B cell (primary cell): ENCODE results near the gene CBX8. TPM values are rescaled to one million over a fixed set of nuclear protein-coding genes. Genes with fewer than 3 reads are reported as not detected.

Source experiments
- ATAC-seq: fragments of 200-7000 bp; cut with Tn5 transposase; one replicate; pipeline ENCODE4 v1.10.0; 2021; ENCODE audit warnings: low read depth, mild to moderate bottlenecking, moderate number of reproducible peaks, moderate library complexity
- CTCF ChIA-PET: fragments of 350-600 bp; sonication (Branson Sonifier 250); formaldehyde crosslinking; loops from one replicate; lab custom pipeline; 2021; ENCODE audit warnings: antibody characterized with exemption, inconsistent platforms; lab: Charles Lee
- POLR2A ChIA-PET: fragments of 350-600 bp; sonication (Branson Sonifier 250); formaldehyde crosslinking; loops from one replicate; lab custom pipeline; 2021; ENCODE audit warnings: antibody characterized with exemption; lab: Charles Lee
- DNase-seq: peaks from one replicate; pipeline ENCODE4 v3.0.0; 2013
- H2AFZ ChIP-seq: 2 replicates; pipeline ENCODE4 v1.6.1; 2012; ENCODE audit warnings: mild to moderate bottlenecking, low read depth, low read length; ENCODE audit not compliant: insufficient read depth, poor library complexity, severe bottlenecking
- H3K27ac ChIP-seq, 2 donors: 1 replicate in 1 of 2; 2 replicates in 1 of 2; pipeline ENCODE4 v1.5.1; 2012 to 2013; ENCODE audit warnings: low read length in 2 of 2, mild to moderate bottlenecking in 2 of 2, moderate library complexity in 1 of 2
- H3K27me3 ChIP-seq, 4 experiments: fragments of 200-600 bp in 1 of 4; sonication (generic) in 1 of 4; replicated peaks in 1 of 4; 1 replicate in 2 of 4; 2 replicates in 2 of 4; pipeline versions ENCODE4 v1.6.1 to v1.7.0; 2013 to 2016; ENCODE audit warnings: low read length in 3 of 4, mild to moderate bottlenecking in 2 of 4, mixed read lengths in 1 of 4, moderate library complexity in 1 of 4; ENCODE audit not compliant: insufficient read depth in 4 of 4, control insufficient read depth in 3 of 4; ENCODE audit errors: control extremely low read depth in 1 of 4
- H3K36me3 ChIP-seq, 2 experiments: replicated peaks in 1 of 2; 1 replicate in 1 of 2; 2 replicates in 1 of 2; pipeline versions ENCODE4 v1.6.1 to v1.7.1; 2013; ENCODE audit warnings: low read length in 1 of 2; ENCODE audit not compliant: insufficient read depth in 2 of 2, control insufficient read depth in 1 of 2; ENCODE audit errors: control extremely low read depth in 1 of 2, extremely low read depth in 1 of 2
- H3K4me1 ChIP-seq, 2 donors: fragments of 200-600 bp in 1 of 2; sonication (generic) in 1 of 2; 1 replicate in 1 of 2; 2 replicates in 1 of 2; pipeline versions ENCODE4 v1.5.1 to v1.6.1; 2013 to 2017; ENCODE audit warnings: low read length in 2 of 2; ENCODE audit not compliant: control insufficient read depth in 2 of 2, insufficient read depth in 2 of 2
- H3K4me2 ChIP-seq: replicated peaks from 2 replicates; pipeline ENCODE3; 2012; ENCODE audit warnings: mild to moderate bottlenecking, low read depth, low read length; ENCODE audit not compliant: poor library complexity, severe bottlenecking
- H3K4me3 ChIP-seq, 5 experiments: fragments of 200-600 bp in 1 of 5; sonication (generic) in 1 of 5; 1 replicate in 3 of 5; 2 replicates in 2 of 5; pipeline versions ENCODE4 v1.5.1 to v1.7.0; 2011 to 2016; ENCODE audit warnings: low read length in 4 of 5, mild to moderate bottlenecking in 4 of 5, low read depth in 2 of 5, control low read depth in 1 of 5, moderate library complexity in 1 of 5; ENCODE audit not compliant: insufficient read depth in 1 of 5; ENCODE audit errors: control extremely low read depth in 1 of 5, extremely low read depth in 1 of 5
- H3K79me2 ChIP-seq: fragments of 200-600 bp; sonication (generic); one replicate; pipeline ENCODE4 v1.6.0; 2016; ENCODE audit warnings: low read length; ENCODE audit not compliant: control insufficient read depth, insufficient read depth
- H3K9ac ChIP-seq: fragments of 200-600 bp; sonication (generic); 2 replicates; pipeline ENCODE4 v1.6.1; 2017; ENCODE audit warnings: mild to moderate bottlenecking, low read length, moderate library complexity
- H3K9me3 ChIP-seq, 3 donors: one replicate each; pipeline versions ENCODE4 v1.6.1 to v1.7.1; 2013; ENCODE audit warnings: low read length in 2 of 3; ENCODE audit not compliant: control insufficient read depth in 2 of 3, insufficient read depth in 1 of 3; ENCODE audit errors: control extremely low read depth in 1 of 3
- H4K20me1 ChIP-seq: 2 replicates; pipeline ENCODE4 v1.6.0; 2012; ENCODE audit warnings: mild to moderate bottlenecking, low read length; ENCODE audit not compliant: insufficient read depth, control insufficient read depth, poor library complexity, severe bottlenecking
- H3K27ac Mint-ChIP-seq: one replicate; pipeline ENCODE4 v1.8.0; 2021; ENCODE audit warnings: mixed read lengths
- H3K27me3 Mint-ChIP-seq: one replicate; pipeline ENCODE4 v1.8.0; 2021; ENCODE audit warnings: mixed read lengths
- H3K4me1 Mint-ChIP-seq: one replicate; pipeline ENCODE4 v1.8.0; 2021; ENCODE audit warnings: mixed read lengths
- H3K4me3 Mint-ChIP-seq: one replicate; pipeline ENCODE4 v1.8.0; 2021; ENCODE audit warnings: mixed read lengths
- H3K9me3 Mint-ChIP-seq: one replicate; pipeline ENCODE4 v1.8.0; 2022; ENCODE audit warnings: mixed read lengths; ENCODE audit not compliant: insufficient read depth
- EZH2 ChIP-seq: IDR thresholded peaks from 2 replicates; pipeline ENCODE4 v1.6.1; 2012; ENCODE audit warnings: borderline replicate concordance, low read depth, mild to moderate bottlenecking, moderate library complexity, low read length; ENCODE audit not compliant: insufficient read depth, poor library complexity, severe bottlenecking
- WGBS: methylation state at CpG from one replicate; pipeline ENCODE4 v1.1.5; 2013; ENCODE audit warnings: missing lambda C conversion rate; ENCODE audit not compliant: insufficient coverage; 5-methylcytosine and 5-hydroxymethylcytosine counted together
- intact Hi-C: fragments of 100-400 bp; cut with micrococcal nuclease; formaldehyde crosslinking; loops from one replicate; pipeline ENCODE4 v1.10.0; 2022
- polyA plus RNA-seq: library from polyadenylated mRNA; depleted of rRNA; stranded (reverse); fragments of >200 nt; gene quantifications from 2 replicates; pipeline ENCODE4 v1.2.3, GENCODE V29; 2012
- total RNA-seq, 2 donors: library from RNA; stranded (reverse); fragments of 120-200 nt in 1 of 2; gene quantifications; 1 replicate in 1 of 2; 2 replicates in 1 of 2; pipeline versions ENCODE4 v1.2.3 to v1.2.4, GENCODE V29; 2013 to 2022
- TF ChIP-seq, protein P1 (sequence below): fragments of 200-600 bp; IDR thresholded peaks from one replicate; pipeline ENCODE4 v1.8.0; 2022; ENCODE audit warnings: antibody characterized with exemption, mild to moderate bottlenecking

Gene CBX8
- total and polyA plus RNA-seq, 2 donors (not counting 1 experiment from before 2014, with no cell fraction given): 0.31 to 6.8 TPM

- H3K9me3 Mint-ChIP-seq: no peaks in the 10 kb centered on the region
- ATAC-seq: no peak
- intact Hi-C loops: loop anchor here (10.0 kb wide), 1 partner anchor 1697 kb away; the partner anchor contains the start of gene TMC8
- whole genome bisulfite sequencing: 68% methylated on average over 26 of the region's 33 CpGs
- ChIA-PET POLR2A (no interaction called here), CTCF (no interaction called here)
- Histone ChIP-seq H3K4me3 (no peak overlapping the region), H4K20me1 (peaks cover 62% of the 10 kb centered on the region), H3K27ac (no peak overlapping the region), H3K4me2 (no peak overlapping the region), H3K27me3 (peaks cover 0 to 5% (median 0%) of the 10 kb centered on the region in 4 experiments), H2AFZ (no peak overlapping the region), H3K36me3 (peaks cover 0 to 33% of the 10 kb centered on the region in 2 experiments), H3K9ac (no peak overlapping the region), H3K9me3 (peaks cover 0 to 6% (median 0%) of the 10 kb centered on the region in 3 donors), H3K4me1 (peaks cover 10 to 39% of the 10 kb centered on the region in 2 donors), H3K79me2 (peaks cover 27% of the 10 kb centered on the region)
- H3K27me3 Mint-ChIP-seq: peaks cover 8% of the 10 kb centered on the region
- no peak overlapping the region for H3K4me3 Mint-ChIP-seq
- H3K4me1 Mint-ChIP-seq: peaks cover 24% of the 10 kb centered on the region
- no peak overlapping the region for H3K27ac Mint-ChIP-seq
- no peak for TF ChIP-seq EZH2
- TF ChIP-seq, protein P1, sequence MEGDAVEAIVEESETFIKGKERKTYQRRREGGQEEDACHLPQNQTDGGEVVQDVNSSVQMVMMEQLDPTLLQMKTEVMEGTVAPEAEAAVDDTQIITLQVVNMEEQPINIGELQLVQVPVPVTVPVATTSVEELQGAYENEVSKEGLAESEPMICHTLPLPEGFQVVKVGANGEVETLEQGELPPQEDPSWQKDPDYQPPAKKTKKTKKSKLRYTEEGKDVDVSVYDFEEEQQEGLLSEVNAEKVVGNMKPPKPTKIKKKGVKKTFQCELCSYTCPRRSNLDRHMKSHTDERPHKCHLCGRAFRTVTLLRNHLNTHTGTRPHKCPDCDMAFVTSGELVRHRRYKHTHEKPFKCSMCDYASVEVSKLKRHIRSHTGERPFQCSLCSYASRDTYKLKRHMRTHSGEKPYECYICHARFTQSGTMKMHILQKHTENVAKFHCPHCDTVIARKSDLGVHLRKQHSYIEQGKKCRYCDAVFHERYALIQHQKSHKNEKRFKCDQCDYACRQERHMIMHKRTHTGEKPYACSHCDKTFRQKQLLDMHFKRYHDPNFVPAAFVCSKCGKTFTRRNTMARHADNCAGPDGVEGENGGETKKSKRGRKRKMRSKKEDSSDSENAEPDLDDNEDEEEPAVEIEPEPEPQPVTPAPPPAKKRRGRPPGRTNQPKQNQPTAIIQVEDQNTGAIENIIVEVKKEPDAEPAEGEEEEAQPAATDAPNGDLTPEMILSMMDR: no peak
- no peak for DNase-seq
Measured at GRCh38 chr17:79831265-79832217, 34.7 kb upstream of the CBX8 start.
